Upper lobe of left lung (tissue), 6 donors: ENCODE measurements around the gene SPG11. TPM values are rescaled to one million over a fixed set of nuclear protein-coding genes. Genes with fewer than 3 reads are reported as not detected.
"Not testable (repeated sequence)": the region's sequence is repeated elsewhere in the genome, so short reads cannot be mapped to it uniquely, and the experiment has no call there.

Source experiments
- ATAC-seq, 2 donors: fragments of 200-7000 bp; cut with Tn5 transposase; one replicate each; pipeline ENCODE4 v1.9.1; 2022; ENCODE audit warnings: mild to moderate bottlenecking in 2 of 2, moderate library complexity in 2 of 2; ENCODE audit not compliant: low FRiP score in 2 of 2
- DNase-seq, 2 donors: peaks; one replicate each; pipeline ENCODE4 v3.0.0-alpha.2; 2019 to 2020
- H3K27ac ChIP-seq, 4 donors: fragments of 200-600 bp; sonication (generic); one replicate each; pipeline ENCODE4 v1.5.1; 2016 to 2019
- H3K27me3 ChIP-seq, 4 donors: fragments of 200-600 bp; sonication (generic); one replicate each; pipeline ENCODE4 v1.5.1; 2017 to 2019
- H3K36me3 ChIP-seq, 4 donors: fragments of 200-600 bp; sonication (generic); one replicate each; pipeline ENCODE4 v1.5.1; 2016 to 2019
- H3K4me1 ChIP-seq, 4 donors: fragments of 200-600 bp; sonication (generic); one replicate each; pipeline ENCODE4 v1.5.1; 2018 to 2019
- H3K4me3 ChIP-seq, 4 donors: fragments of 200-600 bp; sonication (generic); one replicate each; pipeline ENCODE4 v1.5.1; 2017 to 2019; ENCODE audit warnings: mild to moderate bottlenecking in 2 of 4, moderate library complexity in 1 of 4
- H3K9me3 ChIP-seq, 4 donors: fragments of 200-600 bp; sonication (generic); one replicate each; pipeline ENCODE4 v1.5.1; 2018 to 2019
- EP300 ChIP-seq, 4 donors: sonication (generic); formaldehyde crosslinking; IDR thresholded peaks; one replicate each; pipeline ENCODE4 v1.5.1; 2017; ENCODE audit warnings: antibody characterized with exemption in 4 of 4, control low read depth in 2 of 4
- POLR2A ChIP-seq, 4 donors: fragments of 450-650 bp; IDR thresholded peaks; one replicate each; pipeline ENCODE4 v1.5.1; 2016 to 2017; ENCODE audit warnings: antibody characterized with exemption in 4 of 4, mild to moderate bottlenecking in 2 of 4
- POLR2AphosphoS5 ChIP-seq, 2 donors: sonication (generic); formaldehyde crosslinking; IDR thresholded peaks; one replicate each; pipeline ENCODE4 v1.5.1; 2017; ENCODE audit warnings: antibody characterized with exemption in 2 of 2
- WGBS, 2 donors: methylation state at CpG; one replicate each; pipeline ENCODE4 v1.1.5; 2017 to 2018; 5-methylcytosine and 5-hydroxymethylcytosine counted together
- total RNA-seq, 6 donors: library from RNA; depleted of rRNA in 4 of 6; stranded (reverse); fragments of >200 nt in 4 of 6; gene quantifications; one replicate each; pipeline versions ENCODE4 v1.1.0 to v1.2.1, GENCODE V29; 2016 to 2021
- TF ChIP-seq, protein P1 (sequence below), 6 experiments: fragments of 450-650 bp in 4 of 6; fragments of 200-600 bp in 2 of 6; sonication (generic) in 2 of 6; IDR thresholded peaks; one replicate each; pipeline ENCODE4 v1.5.1; 2016 to 2019; ENCODE audit warnings: antibody characterized with exemption in 6 of 6
- donor health status: DM: no; HTN: no; CAD: no; lungs with moderate emphysema.
- donor health status: DM: no; HTN: yes; CAD: no; lungs with severe emphysema.

Gene SPG11
- total RNA-seq, 6 donors from 2014 or later: 81.6 to 161 (median 97.4) TPM

DNA sequence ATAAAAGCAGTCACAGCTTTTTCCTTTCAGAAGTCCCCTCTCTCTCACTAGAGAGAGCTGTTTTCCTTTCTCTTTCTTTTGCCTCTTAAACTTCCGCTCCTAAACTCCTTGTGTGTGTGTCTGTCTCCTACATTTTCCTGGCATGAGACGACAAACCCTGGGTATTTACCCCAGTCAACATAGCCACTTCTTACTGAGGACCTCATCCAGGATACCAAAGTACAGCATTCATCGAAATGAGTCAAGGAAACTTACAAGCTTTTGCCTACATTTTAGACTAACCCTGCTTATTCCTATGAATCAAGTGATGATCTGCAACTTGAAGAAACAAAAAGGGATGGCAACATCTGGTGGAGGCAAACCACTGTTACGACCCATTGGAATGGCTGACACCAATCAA, 31.0 kb upstream of the SPG11 start:
- 83 to 84% methylated on average over 4 of the region's 4 CpGs for WGBS, 2 donors
- Histone ChIP-seq H3K27ac (no peak overlapping the region), H3K36me3 (no peaks in the 10 kb centered on the region), H3K27me3 (no peaks in the 10 kb centered on the region), H3K4me1 (no peaks in the 10 kb centered on the region), H3K9me3 (no peaks in the 10 kb centered on the region), H3K4me3 (no peak overlapping the region)
- ATAC-seq (no peak), DNase-seq (no peak)
- no peak for TF ChIP-seq EP300 (IDR thresholded peaks at IDR 0.05)

DNA sequence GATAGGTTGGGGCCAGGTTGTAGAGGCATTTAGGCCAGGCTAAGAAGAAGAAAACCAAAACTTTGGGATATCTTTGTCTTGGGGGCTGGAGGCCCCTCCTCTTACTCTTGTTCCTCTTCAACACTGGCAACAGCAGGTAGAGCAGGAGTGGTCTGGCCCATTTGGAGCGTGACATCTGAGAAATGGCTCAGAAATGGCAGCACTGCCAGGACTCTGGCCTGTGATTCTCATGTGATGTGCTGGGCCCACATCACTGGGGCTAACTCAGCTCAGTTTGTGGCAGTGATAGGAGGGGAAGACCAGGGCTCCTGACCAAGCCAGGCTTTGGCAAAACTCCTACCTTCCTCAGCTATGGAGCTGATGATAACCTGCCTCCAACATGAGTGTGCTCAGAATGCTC, 29.2 kb upstream of the SPG11 start:
- WGBS, 2 donors: 83 to 100% methylated on average over 1 of the region's 1 CpG
- no peak overlapping the region for H3K27ac ChIP-seq

DNA sequence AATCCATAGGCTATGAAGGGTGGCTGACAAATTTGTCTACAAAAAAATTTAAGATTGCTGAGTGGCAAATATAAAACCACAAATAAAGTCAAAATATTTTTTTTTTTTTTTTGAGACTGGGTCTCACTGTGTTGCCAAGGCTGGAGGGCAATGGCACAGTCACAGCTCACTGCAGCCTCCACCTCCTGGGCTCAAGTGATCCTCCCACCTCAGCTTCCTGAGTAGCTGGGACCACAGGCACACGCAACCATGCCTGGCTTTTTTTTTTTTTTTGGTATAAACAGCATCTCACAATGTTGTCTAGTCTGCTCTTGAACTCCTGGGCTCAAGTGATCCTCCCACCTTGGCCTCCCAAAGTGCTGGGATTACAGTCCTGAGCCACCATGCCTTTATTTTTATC, 26.8 kb upstream of the SPG11 start:
- H3K9me3 ChIP-seq, H3K27ac ChIP-seq, H3K27me3 ChIP-seq, DNase-seq, H3K4me3 ChIP-seq, H3K36me3 ChIP-seq, ATAC-seq, H3K4me1 ChIP-seq: not testable (repeated sequence)
- WGBS, 2 donors: 36 to 44% methylated on average over 1 of the region's 1 CpG

More for the DNA sequence above, 29.2 kb upstream of the SPG11 start:
- no peak overlapping the region for H3K4me3 ChIP-seq
- TF ChIP-seq, protein P1, sequence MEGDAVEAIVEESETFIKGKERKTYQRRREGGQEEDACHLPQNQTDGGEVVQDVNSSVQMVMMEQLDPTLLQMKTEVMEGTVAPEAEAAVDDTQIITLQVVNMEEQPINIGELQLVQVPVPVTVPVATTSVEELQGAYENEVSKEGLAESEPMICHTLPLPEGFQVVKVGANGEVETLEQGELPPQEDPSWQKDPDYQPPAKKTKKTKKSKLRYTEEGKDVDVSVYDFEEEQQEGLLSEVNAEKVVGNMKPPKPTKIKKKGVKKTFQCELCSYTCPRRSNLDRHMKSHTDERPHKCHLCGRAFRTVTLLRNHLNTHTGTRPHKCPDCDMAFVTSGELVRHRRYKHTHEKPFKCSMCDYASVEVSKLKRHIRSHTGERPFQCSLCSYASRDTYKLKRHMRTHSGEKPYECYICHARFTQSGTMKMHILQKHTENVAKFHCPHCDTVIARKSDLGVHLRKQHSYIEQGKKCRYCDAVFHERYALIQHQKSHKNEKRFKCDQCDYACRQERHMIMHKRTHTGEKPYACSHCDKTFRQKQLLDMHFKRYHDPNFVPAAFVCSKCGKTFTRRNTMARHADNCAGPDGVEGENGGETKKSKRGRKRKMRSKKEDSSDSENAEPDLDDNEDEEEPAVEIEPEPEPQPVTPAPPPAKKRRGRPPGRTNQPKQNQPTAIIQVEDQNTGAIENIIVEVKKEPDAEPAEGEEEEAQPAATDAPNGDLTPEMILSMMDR (IDR thresholded peaks at IDR 0.05): no peak
- TF ChIP-seq POLR2A (IDR thresholded peaks at IDR 0.05) (no peak), POLR2AphosphoS5 (IDR thresholded peaks at IDR 0.05) (no peak), EP300 (IDR thresholded peaks at IDR 0.05) (no peak)
- no peaks in the 10 kb centered on the region for H3K4me1 ChIP-seq
- no peaks in the 10 kb centered on the region for H3K27me3 ChIP-seq
- H3K9me3 ChIP-seq: no peaks in the 10 kb centered on the region
- H3K36me3 ChIP-seq: no peaks in the 10 kb centered on the region
- DNase-seq (no peak), ATAC-seq (no peak)

DNA sequence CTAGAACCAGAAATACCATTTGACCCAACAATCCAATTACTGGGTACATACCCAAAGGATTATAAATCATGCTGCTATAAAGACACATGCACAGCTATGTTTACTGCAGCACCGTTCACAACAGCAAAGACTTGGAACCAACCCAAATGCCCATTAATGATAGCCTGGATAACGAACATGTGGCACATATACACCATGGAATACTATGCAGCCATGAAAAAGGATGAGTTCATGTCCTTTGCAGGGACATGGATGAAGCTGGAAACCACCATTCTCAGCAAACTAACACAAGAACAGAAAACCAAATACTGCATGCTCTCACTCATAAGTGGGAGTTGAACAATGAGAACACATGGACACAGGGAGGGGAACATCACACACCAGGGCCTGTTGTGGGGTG, 25.9 kb upstream of the SPG11 start:
- not testable (repeated sequence) for H3K9me3 ChIP-seq, DNase-seq, H3K27ac ChIP-seq, H3K4me1 ChIP-seq, H3K27me3 ChIP-seq, H3K36me3 ChIP-seq, ATAC-seq, H3K4me3 ChIP-seq
- WGBS, 2 donors: 82 to 86% methylated on average over 2 of the region's 2 CpGs

DNA sequence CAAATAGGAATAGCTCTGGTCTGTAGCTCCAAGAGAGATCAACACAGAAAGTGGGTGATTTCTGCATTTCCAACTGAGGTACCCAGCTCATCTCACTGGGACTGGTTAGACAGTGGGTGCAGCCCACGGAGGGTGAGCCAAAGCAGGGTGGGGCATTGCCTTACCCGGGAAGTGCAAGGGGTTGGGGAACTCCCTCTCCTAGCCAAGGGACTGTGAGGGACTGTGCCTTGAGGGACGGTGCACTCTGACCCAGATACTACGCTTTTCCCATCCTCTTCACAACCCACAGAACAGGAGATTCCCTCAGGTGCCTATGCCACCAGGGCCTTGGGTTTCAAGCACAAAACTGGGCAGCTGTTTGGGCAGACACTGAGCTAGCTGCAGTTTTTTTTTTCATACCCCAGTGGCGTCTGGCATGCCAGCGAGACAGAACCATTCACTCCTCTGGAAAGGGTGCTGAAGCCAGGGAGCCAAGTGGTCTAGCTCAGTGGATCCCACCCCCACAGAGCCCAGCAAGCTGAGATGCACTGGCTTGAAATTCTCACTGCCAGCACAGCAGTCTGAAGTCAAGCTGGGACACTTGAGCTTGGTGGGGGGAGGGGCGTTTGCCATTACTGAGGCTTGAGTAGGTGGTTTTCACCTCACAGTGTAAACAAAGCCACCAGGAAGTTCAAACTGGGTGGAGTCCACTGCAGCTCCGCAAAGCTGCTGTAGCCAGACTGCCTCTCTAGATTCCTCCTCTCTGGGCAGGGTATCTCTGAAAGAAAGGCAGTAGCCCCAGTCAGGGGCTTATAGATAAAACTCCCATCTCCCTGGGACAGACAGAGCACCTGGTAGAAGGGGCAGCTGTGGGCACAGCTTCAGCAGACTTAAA, 19.6 kb upstream of the SPG11 start:
- DNase-seq (peak in 1 of 2 donors; percentile 96), ATAC-seq (peak in 1 of 2 donors; percentile 45)
- 15 to 33% methylated on average over 4 to 8 of the region's 8 CpGs for WGBS, 2 donors
- H3K9me3 ChIP-seq, H3K27me3 ChIP-seq, H3K36me3 ChIP-seq: not testable (repeated sequence)
- TF ChIP-seq POLR2A (IDR thresholded peaks at IDR 0.05): peak in 2 of 4 donors; percentile 29 to 47
- peak; percentile 7 to 48 for TF ChIP-seq POLR2AphosphoS5 (IDR thresholded peaks at IDR 0.05)
- peak in 1 of 4 donors; percentile 9 for TF ChIP-seq EP300 (IDR thresholded peaks at IDR 0.05)
- Histone ChIP-seq H3K4me1 (peaks cover 13 to 21% (median 20%) of the 10 kb centered on the region in 4 donors), H3K4me3 (peak overlapping the region in 1 of 4 donors; percentile 26), H3K27ac (peak overlapping the region; percentile 69 to 81 (median 72))

DNA sequence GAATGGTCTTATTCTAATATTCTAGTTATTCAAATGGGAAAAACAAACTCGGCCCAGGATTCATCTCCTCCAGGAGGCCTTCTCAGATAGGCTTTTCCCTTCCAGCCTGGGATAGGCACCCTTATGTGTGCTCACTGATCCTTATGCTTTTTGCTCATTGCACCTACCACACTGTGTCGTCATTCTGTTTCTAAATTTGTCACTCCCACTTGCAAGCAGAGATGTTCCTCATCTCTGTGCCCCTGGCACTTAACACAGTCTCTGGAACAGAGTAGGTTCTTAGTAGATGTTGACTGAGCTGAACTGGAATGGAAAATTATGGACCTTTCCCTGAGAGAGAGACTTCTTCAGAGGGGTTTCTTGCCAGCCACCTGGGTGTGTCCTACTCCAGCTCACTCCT, 18.7 kb upstream of the SPG11 start:
- WGBS, 2 donors: 69 to 82% methylated on average over 2 of the region's 2 CpGs
- ATAC-seq (peak; percentile 40 to 56), DNase-seq (no peak)
- no peaks in the 10 kb centered on the region for H3K9me3 ChIP-seq
- TF ChIP-seq, protein P1 (IDR thresholded peaks at IDR 0.05): no peak
- TF ChIP-seq EP300 (IDR thresholded peaks at IDR 0.05): peak in 1 of 4 donors; percentile 5
- H3K4me1 ChIP-seq: peaks cover 13 to 21% (median 20%) of the 10 kb centered on the region in 4 donors
- no peaks in the 10 kb centered on the region for H3K36me3 ChIP-seq
- H3K27ac ChIP-seq: peak overlapping the region in 2 of 4 donors; percentile 70 to 73
- no peak overlapping the region for H3K4me3 ChIP-seq
- H3K27me3 ChIP-seq: no peaks in the 10 kb centered on the region

DNA sequence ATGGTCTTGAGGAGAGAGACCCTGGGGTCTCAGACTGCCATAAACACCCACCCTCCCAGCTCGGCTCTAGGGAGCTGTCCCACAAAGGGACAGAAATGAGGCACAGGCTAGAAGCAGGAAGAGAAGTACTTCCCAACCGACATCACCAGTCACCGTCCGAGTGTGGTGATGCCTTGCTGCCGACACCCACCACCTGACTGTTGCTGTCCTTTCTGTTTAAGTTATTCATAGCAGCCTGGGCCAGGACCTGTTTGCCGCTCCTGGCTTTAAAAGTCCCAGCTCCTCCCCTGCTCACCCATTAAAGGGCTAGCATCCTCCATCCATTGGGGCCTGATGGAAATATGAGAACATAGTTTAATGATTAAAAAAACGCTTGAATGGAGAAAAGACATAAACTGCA, 13.2 kb upstream of the SPG11 start:
- H3K27ac ChIP-seq: peak overlapping the region; percentile 17 to 53 (median 46)
- no peak for TF ChIP-seq POLR2A (IDR thresholded peaks at IDR 0.05)
- TF ChIP-seq, protein P1 (IDR thresholded peaks at IDR 0.05): no peak
- no peak for TF ChIP-seq POLR2AphosphoS5 (IDR thresholded peaks at IDR 0.05)
- no peak for TF ChIP-seq EP300 (IDR thresholded peaks at IDR 0.05)
- 61% methylated on average over 7 of the region's 7 CpGs for WGBS, 2 donors

More for the DNA sequence above, 13.2 kb upstream of the SPG11 start:
- no peaks in the 10 kb centered on the region for H3K36me3 ChIP-seq
- H3K27me3 ChIP-seq: no peaks in the 10 kb centered on the region
- DNase-seq (no peak), ATAC-seq (no peak)
- H3K4me3 ChIP-seq: no peak overlapping the region
- H3K9me3 ChIP-seq: no peaks in the 10 kb centered on the region
- peaks cover 0 to 8% (median 0%) of the 10 kb centered on the region in 4 donors for H3K4me1 ChIP-seq
